HUES6 (cell line): ENCODE data around the gene TNFSF9.
A peak's percentile ranks its signal among the peaks of the same experiment; 100 is the strongest.

Experiments
- H3K27ac ChIP-seq: 2 replicates; pipeline ENCODE4 v1.7.0; 2013; ENCODE audit warnings: low read depth, mild to moderate bottlenecking, low read length, inconsistent platforms
- H3K27me3 ChIP-seq: 2 replicates; pipeline ENCODE4 v1.6.1; 2013; ENCODE audit warnings: low read length; ENCODE audit not compliant: control insufficient read depth, insufficient read depth
- H3K36me3 ChIP-seq: 2 replicates; pipeline ENCODE4 v1.6.1; 2013; ENCODE audit warnings: low read length; ENCODE audit not compliant: control insufficient read depth, insufficient read depth
- H3K4me1 ChIP-seq: 2 replicates; pipeline ENCODE4 v1.6.1; 2013; ENCODE audit warnings: low read length; ENCODE audit not compliant: control insufficient read depth, insufficient read depth
- H3K4me3 ChIP-seq: 2 replicates; pipeline ENCODE4 v1.5.1; 2013; ENCODE audit warnings: low read depth, low read length
- H3K9ac ChIP-seq: one replicate; pipeline ENCODE4 v1.6.1; 2013; ENCODE audit warnings: mild to moderate bottlenecking, low read length
- H3K9me3 ChIP-seq: 2 replicates; pipeline ENCODE4 v1.6.1; 2013; ENCODE audit warnings: low read depth, low read length; ENCODE audit not compliant: control insufficient read depth, insufficient read depth

The TNFSF9 gene

GRCh38 chr19:6530386-6531162 lies at the start of gene TNFSF9:
Gene TNFSF9 (plus strand): TSS chr19:6531026. CDS start chr19:6531037, 11 bp downstream.
- H3K4me3 ChIP-seq, result peak within 1 kb of the TSS; percentile 63
- no peaks in the 10 kb centered on the region for H3K9me3 ChIP-seq
- peak within 1 kb of the TSS; percentile 24; the same call in 1 of the 2 replicates for H3K27ac ChIP-seq
- H3K4me1 ChIP-seq, result peaks cover 33% of the 10 kb centered on the region
- peaks cover 48% of the 10 kb centered on the region for H3K27me3 ChIP-seq
- H3K9ac ChIP-seq, result peak within 1 kb of the TSS; percentile 80
- H3K36me3 ChIP-seq, result peaks cover 4% of the 10 kb centered on the region; the same call in 1 of the 2 replicates

DNA sequence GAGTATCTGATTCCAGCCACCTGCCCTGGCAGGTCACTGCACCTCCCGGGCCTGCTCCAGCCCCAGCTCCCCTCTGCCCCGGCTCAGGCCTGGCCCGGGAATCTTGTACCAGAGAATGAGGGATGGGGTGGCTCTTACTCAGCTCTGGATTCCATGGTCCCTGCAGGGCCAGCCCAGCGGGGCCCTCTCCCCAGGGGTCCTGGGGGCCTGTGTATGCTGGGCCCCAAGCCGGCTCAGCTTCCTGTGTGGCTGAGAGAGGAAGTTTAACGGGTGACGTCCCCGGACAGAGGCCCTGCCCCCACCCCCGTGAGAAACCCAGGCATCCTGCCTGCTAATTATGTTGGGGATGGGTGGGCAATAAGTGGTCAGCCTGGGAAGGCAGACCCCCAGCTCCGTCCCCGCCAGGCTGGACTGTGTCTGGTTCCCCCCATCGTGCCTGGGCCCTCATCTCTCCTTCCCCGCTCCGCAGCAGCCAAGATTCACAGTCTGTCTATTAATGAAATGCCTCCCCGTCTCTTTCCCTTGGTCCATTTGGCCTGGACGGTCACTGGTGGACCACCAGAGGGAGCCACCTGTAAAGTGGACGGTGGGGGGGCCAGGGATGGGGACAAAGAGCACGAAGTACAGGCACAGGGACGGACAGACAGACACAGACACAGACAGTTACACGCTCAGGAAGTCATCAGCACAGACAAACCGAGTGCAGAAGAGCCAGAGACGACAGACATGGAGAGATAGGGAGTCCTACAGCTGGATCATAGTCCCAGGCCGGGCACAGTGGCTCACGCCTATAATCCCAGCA lies 49.1 kb upstream of the TNFSF9 start, which contains the start of gene DENND1C:
Gene DENND1C, minus strand, starts transcription at position 247 of the 802 bp plus-strand sequence. Its CDS starts 92 bp downstream, at position 155.
- H3K4me3 ChIP-seq, result no peak within 1 kb of the TSS
- no peak within 1 kb of the TSS for H3K27ac ChIP-seq
- no peaks in the 10 kb centered on the region for H3K27me3 ChIP-seq
- no peaks in the 10 kb centered on the region for H3K9me3 ChIP-seq
- H3K9ac ChIP-seq, result no peak within 1 kb of the TSS
- peaks cover 19% of the 10 kb centered on the region for H3K4me1 ChIP-seq
- H3K36me3 ChIP-seq, result no peaks in the 10 kb centered on the region

DNA sequence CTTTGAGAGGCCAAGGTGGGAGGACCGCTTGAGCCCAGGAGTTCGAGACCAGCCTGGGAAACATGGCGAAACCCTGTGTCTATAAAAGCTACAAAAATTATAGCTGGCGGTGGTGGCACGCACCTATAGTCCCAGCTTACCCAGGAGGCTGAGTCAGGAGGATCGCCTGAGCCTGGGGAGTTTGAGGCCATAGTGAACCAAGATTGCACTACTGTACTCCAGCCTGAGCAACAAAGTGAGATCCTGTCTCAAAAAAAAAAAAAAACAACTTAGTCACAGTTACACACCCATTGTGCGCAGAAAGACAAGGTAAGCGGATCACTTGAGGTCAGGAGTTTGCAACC lies 48.5 kb upstream of the TNFSF9 start:
- Histone ChIP-seq H3K4me1 (peaks cover 17% of the 10 kb centered on the region), H3K9ac (no peak overlapping the region), H3K4me3 (no peak overlapping the region), H3K36me3 (no peaks in the 10 kb centered on the region), H3K27ac (no peak overlapping the region), H3K27me3 (no peaks in the 10 kb centered on the region), H3K9me3 (no peaks in the 10 kb centered on the region)

- Histone ChIP-seq H3K27ac (no peak overlapping the region), H3K27me3 (no peaks in the 10 kb centered on the region), H3K9me3 (no peaks in the 10 kb centered on the region), H3K9ac (no peak overlapping the region), H3K36me3 (no peaks in the 10 kb centered on the region), H3K4me3 (no peak overlapping the region), H3K4me1 (peaks cover 17% of the 10 kb centered on the region)
These were observed 47.6 kb upstream of the TNFSF9 start for GRCh38 chr19:6483235-6483634.

DNA sequence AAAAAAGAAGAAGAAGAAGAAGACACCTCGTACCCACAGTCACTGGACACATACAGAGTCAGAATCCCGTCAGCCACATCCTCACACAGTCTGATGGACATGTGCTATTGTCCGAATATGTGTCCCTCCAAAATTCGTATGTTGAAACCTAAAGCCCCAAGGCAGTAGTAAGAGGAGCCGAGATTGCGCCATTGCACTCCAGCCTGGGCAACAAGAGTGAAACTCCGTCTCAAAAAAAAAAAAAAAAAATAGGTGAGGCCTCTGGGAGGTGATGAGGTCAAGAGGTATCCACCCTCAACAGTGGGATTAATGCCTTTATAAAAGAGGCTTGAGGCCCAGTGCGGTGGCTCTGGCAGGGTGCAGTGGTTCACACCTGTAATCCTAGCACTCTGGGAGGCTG lies 46.6 kb upstream of the TNFSF9 start:
- Histone ChIP-seq H3K27ac (no peak overlapping the region), H3K9me3 (no peaks in the 10 kb centered on the region), H3K27me3 (no peaks in the 10 kb centered on the region), H3K4me3 (no peak overlapping the region), H3K4me1 (peaks cover 13% of the 10 kb centered on the region), H3K9ac (no peak overlapping the region), H3K36me3 (no peaks in the 10 kb centered on the region)

- H3K4me1 ChIP-seq, result peaks cover 8% of the 10 kb centered on the region
- H3K4me3 ChIP-seq, result no peak overlapping the region
- no peaks in the 10 kb centered on the region for H3K36me3 ChIP-seq
- no peaks in the 10 kb centered on the region for H3K27me3 ChIP-seq
- no peak overlapping the region for H3K9ac ChIP-seq
- H3K27ac ChIP-seq, result no peak overlapping the region
- H3K9me3 ChIP-seq, result no peaks in the 10 kb centered on the region
These were observed 46.0 kb upstream of the TNFSF9 start for GRCh38 chr19:6484831-6485230.

DNA sequence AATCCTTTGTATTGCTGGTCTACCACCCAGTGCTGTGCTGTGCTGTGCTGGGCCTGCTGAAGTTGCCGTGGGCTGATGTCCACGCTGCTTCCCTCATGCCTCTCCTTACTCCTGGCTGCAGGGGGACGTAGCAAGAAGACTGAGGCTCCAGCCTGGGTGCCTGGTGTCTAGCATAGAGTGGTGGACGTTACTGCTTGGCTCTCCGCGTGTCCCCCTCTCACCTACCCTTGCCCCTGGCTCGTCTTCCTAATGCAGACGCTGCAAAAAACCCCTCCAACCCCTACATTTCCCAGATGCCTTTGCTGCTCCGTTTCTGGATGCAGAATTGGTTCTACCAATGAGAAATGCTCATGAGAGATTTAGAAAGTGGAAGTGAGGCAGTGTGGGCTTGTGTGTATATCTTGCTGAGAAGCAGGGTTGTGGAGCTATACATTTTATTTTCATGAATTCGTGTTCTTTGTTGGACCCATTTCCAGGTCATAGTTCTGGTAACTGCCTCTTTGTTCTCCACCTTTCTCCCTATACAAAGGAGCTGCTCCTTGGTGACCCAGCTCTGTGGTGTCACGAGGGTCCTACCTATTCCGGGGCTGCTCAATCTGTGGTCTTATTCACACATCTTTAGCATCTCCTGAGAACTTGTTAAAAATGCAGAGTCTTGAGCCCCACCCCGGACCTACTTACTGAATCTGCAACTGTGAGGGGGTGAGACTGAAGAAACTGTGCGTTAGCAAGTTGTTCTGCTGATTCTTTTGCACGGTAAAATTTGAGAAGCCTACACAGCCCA lies 41.4 kb upstream of the TNFSF9 start:
- Histone ChIP-seq H3K4me3 (no peak overlapping the region), H3K9ac (no peak overlapping the region), H3K4me1 (no peaks in the 10 kb centered on the region)

GRCh38 chr19:6490134-6490533 lies 40.7 kb upstream of the TNFSF9 start:
- peaks cover 3% of the 10 kb centered on the region; the same call in 1 of the 2 replicates for H3K27me3 ChIP-seq
- H3K9ac ChIP-seq, result no peak overlapping the region
- H3K36me3 ChIP-seq, result no peaks in the 10 kb centered on the region; the same call in 1 of the 2 replicates
- no peaks in the 10 kb centered on the region for H3K9me3 ChIP-seq
- no peaks in the 10 kb centered on the region for H3K4me1 ChIP-seq
- H3K4me3 ChIP-seq, result no peak overlapping the region
- no peak overlapping the region for H3K27ac ChIP-seq

More for the DNA sequence above, 41.4 kb upstream of the TNFSF9 start:
- peaks cover 3% of the 10 kb centered on the region; the same call in 1 of the 2 replicates for H3K27me3 ChIP-seq
- H3K36me3 ChIP-seq, result no peaks in the 10 kb centered on the region
- H3K27ac ChIP-seq, result no peak overlapping the region
- no peaks in the 10 kb centered on the region for H3K9me3 ChIP-seq

GRCh38 chr19:6491802-6492592 lies 38.8 kb upstream of the TNFSF9 start:
- Histone ChIP-seq H3K9me3 (no peaks in the 10 kb centered on the region), H3K4me3 (no peak overlapping the region), H3K4me1 (no peaks in the 10 kb centered on the region)

DNA sequence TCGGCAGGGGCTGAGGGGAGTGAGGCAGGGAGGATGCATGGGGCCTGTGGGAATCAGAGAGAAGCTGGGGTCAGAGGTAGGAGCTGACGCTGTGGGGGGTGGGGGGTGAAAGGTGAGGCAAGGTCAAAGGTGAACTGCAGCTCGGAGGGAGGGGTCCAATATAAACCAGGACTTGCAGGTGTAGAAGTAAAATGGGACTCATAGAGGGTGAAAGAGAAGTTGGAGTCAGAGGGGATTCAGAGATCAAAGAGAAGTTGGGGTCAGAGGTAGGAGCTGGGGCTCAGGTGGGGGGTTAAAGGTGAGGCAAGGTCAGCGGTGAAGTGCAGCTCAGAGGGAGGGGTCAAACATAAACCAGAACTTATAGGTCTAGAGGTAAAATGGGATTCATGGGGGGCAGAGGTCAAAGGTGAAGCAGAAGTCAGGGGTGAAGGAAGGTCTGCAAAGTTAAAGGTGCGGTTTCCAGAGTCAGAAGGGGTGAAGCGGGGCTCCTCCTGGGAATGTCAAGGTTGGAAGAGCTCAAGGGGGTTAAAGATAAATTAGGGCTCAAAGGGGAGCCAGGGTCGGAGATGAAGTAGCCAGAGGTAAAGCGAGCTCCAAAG lies 36.3 kb upstream of the TNFSF9 start:
- peaks cover 7% of the 10 kb centered on the region; the same call in 1 of the 2 replicates for H3K27me3 ChIP-seq
- peaks cover 3% of the 10 kb centered on the region for H3K36me3 ChIP-seq
- no peak overlapping the region for H3K9ac ChIP-seq
- no peaks in the 10 kb centered on the region for H3K4me1 ChIP-seq
- H3K4me3 ChIP-seq, result no peak overlapping the region
- H3K9me3 ChIP-seq, result no peaks in the 10 kb centered on the region
- H3K27ac ChIP-seq, result no peak overlapping the region

More at GRCh38 chr19:6491802-6492592, 38.8 kb upstream of the TNFSF9 start:
- peaks cover 3% of the 10 kb centered on the region for H3K36me3 ChIP-seq
- H3K27me3 ChIP-seq, result peaks cover 3% of the 10 kb centered on the region; the same call in 1 of the 2 replicates
- H3K27ac ChIP-seq, result no peak overlapping the region
- no peak overlapping the region for H3K9ac ChIP-seq
